Muscle of arm (tissue), 12 donors: ENCODE results near the gene SUCLG2. TPM values are rescaled to one million over a fixed set of nuclear protein-coding genes. Genes with fewer than 3 reads are reported as not detected.

Experiments used
- DNase-seq: peaks from one replicate; pipeline ENCODE4 v3.0.0-alpha.2; 2013
- polyA plus RNA-seq, 12 donors: library from polyadenylated mRNA; unstranded; fragments of 120-200 nt; gene quantifications; one replicate each; pipeline ENCODE4 v1.2.1, GENCODE V29; 2013; ENCODE audit not compliant: insufficient read length in 12 of 12

SUCLG2 gene
- polyA plus RNA-seq, 12 donors: 31.4 to 45.8 (median 36.3) TPM; not detected in 1

DNA sequence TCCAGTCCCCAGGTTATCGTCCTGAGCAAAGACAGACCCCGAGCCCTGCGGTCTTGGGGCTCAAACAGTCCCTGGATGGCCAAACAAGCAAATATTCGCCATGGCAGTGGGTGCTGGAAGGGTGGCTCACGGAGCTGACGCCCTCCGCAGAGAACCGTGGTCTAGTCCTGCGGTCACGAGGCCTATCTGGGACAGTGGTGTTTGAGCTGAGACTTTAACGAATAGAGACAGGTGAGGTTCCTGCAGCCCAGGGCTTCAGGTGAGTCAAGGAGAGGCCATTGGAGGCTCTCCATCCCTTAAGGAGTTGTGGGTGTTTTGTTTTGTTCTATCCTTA is 399 bp upstream of the SUCLG2 start:
- DNase-seq: no peak

DNA sequence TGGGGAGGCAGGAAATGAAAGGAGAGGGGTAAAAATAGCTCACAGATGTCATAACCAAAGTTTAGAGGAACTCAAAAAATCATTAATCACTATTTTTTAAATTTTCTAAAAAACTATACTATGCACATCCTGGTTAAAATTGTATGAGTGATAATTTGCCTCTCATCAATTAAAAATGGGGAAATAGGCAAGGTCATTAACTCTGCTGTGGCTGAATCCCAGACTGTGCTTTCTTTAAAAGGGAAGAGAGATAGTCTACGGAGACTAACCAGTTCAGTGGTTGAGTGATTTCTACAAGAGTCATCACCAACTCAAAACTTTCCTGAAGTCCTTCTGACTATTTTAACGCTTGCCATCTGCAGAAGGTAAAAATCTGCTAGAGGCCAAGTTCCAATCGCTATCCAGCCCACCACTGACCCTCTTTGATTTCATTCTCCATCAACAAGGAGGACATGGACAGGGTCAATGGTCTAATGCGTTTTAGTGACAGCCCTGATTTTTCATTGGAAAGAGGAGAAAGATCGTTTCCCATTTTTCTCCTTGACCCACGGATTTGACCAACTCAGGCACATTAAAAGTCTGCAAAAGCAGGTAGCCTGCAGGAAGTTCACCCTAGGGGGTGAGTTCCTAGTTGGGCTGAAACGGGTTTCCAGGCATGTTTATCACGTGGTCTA is 850 bp downstream of the SUCLG2 start:
- no peak for DNase-seq

DNA sequence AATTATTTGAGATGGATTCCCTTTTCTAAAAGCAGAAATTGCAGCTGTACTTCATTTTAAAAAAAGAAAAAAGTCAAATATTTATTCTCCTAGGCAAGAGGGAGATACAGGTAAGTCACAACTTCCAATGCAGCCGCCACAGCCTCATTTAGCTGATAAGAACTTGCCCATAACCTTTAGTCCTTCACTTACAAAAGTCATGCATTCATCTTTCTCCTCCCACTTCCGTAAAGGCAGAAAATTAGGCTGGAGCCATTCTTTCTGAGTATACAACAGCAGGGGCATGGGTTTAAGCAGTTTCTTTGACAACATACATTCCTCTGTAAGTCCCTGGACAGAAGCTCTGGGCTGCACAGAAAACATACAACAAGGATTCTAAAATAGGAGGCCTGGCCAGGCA is 4.3 kb downstream of the SUCLG2 start:
- no peak for DNase-seq

DNA sequence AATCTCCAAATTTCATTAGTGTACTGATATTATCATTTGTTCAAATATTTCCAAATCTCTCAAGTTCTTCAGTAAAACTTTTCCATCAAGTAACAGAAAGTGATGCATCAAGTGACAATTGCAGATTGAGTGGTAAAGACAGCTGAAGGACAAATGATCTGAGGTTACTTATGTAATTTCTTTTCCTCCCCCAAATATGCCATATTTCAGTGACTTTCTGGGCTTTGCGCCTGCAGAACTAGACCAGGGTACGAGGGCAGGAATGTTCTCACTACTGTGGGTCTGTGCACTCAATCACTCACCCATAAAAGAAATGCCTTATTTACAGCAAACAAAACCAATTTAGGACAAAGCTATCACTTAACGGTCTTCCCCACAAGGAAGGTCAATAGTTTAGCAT is 4.7 kb downstream of the SUCLG2 start:
- no peak for DNase-seq

DNA sequence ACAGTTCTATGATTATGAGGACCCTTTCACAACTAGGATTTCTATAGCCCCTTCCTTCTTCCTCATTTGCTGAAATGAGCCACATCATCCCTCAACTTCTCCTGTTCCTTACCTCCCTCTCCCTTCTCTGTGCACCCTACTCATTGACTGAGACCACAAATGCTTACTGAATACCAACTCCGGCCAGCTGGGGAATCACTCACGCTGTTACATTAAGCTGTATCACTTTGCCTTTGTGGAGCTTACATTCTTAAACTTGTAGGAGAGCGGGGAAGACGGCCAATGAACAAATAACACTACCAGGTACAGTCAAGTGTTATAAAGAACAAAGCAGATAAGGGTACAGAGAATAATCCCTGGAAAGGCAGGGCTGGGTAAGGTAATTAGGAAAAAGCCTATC is 5.7 kb downstream of the SUCLG2 start:
- no peak for DNase-seq

DNA sequence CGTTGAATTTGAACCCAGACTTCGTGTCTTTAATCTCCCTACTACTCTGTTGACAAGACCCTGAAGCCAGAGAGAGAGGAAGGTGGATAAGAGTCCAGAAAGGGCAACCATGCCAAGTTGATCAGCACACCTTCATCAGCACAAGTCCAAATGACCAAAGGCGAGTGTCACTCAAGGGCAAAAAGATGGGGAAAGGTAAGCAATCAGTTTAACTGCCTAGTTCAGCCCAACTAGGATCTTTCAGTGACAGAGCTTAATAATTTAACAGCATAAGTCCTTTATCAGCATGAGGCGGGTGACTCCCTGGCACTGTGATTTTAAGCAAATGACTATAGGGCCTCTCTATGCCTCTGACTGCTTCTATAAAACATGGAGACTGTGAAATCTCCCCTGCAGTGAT is 6.2 kb downstream of the SUCLG2 start:
- DNase-seq: no peak

DNA sequence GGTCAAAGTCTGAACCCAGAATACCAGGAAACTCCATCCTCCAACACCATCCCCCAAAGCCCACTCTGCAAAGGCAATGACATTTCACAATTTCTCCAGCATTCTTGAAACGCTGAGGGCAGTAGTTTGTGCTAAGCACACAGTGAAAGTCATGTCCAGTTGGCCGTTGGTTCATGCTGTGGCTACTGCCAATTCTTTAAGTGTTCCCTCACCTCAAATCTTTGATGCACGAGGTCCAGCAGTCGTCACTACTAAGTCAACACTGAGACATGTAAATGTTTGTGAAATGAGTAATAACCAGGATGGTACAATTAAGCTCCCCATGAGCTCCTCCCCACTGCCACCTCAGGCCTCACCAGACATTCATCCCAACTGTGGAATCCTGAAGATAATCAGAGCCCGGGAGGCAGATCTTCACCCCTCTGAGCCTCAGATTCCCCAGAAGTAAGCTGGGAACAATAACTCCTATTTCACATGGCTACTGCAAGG is 7.0 kb downstream of the SUCLG2 start:
- no peak for DNase-seq

DNA sequence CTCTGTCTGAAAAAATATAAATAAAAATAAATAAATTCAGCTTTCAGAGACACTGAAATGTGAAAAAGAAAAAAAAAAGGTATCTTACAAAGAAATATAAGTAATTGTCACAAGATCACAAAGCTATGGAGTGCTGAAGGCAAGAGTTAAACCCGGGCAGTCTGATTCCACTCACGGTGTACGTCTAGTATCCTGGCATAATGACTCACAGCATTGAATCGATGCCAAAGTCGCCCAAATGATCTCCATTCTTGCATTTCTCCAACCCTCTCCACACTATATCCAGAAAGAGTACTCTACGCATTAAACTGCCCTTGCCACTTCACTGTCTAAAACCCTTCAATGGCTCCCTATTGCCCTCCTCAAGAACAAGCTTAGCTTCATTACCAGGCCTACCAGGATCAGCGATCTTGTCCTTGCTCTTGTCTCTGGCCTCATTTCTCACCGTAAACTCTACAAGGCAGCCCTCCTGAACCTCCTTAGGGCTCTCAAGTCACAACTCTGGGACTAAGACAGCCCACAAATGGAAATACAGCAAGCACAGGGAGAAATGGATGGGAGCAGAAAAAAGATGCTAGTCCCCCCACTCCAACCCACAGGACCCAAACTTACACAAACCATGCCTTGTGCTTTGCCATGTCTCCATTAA is 7.7 kb downstream of the SUCLG2 start:
- DNase-seq: no peak

DNA sequence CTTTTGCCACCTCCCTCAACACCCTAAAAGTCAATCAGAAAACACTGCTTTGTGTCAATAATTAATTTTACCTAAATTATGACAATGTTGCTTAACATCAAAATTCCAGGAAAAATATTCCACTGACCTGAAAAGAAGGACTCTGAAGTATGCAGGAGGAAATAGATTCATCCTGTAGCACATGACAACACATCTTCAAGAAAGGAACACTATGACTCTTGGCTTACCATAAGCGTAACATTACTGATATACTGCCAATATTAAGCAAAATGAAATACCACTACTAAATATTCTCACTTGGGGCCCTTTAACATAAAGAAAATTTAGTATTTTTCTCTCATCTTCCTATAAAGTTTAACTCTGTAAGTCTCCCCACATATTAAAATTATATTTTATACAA is 9.6 kb downstream of the SUCLG2 start:
- no peak for DNase-seq

DNA sequence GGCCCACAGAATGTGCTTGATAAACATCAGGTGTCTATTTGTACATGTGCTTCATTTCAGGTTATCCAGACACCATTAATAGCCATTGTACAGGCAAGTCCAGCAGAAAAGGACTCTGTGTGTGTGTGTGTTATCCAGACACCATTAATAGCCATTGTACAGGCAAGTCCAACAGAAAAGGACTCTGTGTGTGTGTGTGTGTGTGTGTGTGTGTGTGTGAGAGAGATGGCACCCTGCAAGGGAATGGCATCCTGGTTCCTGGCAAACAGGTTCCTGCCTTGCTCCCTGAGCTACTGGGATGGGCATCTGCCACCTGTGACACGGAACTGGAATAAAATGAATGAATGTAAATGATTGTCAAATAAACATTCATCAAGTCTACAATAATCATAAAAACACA is 11.7 kb downstream of the SUCLG2 start:
- DNase-seq: no peak

DNA sequence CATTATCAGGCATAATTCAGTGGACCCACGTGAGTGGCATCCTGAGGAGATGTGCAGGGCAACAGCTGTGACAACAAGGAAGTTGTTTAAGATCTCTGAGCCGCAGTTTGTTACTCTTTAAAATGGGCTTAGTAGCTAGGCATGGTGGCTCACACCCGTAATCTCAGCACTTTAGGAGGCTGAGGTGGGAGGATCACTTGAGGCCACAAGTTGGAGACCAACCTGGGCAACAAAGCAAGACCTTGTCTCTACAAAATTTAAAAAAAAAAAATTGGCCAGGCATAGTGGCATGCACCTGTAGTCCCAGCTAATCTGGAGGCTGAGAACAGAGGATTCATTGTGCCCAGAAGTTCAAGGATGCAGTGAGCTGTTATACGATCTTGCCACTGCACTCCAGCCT is 12.2 kb downstream of the SUCLG2 start:
- no peak for DNase-seq

DNA sequence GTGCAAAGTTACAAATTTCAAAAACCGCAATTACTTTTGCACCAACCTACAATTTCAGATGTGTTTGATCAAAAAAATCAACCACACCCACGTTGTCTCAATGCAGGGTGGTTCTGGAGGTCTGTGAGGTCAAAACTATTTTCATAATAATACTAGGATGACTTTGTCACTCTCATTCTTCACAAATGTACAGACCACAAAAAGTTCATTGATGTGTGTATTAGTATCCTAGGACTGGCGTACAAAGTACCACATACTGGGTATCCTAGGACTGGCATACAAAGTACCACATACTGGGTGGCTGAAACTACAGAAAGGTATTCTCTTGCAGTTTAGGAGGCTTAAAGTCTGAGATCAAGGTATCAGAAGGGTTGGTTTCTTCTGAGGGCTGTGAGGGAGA is 13.0 kb downstream of the SUCLG2 start:
- DNase-seq: no peak

DNA sequence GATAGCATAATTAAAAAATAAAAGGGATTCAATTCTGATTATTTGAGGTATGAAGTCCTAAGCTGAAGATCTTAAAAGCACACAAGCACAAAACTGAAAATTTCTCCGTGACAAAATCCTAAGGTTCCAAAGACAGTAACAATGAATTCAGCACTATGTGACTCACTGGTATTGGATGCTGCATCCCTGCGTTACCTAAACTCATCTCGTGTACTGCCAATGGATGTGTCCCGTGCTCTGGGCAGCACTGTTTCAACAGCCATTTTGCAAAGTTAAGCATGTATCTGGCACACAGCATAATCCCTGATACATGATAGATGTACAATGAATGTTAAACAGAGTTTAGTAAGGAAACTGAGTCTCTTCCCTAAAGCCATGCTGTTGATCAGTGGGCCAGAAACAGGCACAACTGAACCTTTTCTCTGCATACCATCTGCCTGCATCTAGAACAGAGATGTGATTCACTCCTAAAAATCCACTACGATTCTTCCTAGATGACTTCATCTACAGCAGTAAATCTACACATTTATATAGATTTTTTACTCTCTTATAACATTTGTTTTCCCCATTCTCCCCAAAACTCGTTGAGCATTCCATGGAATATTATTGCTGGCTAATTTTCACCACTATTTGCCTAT is 14.3 kb downstream of the SUCLG2 start:
- no peak for DNase-seq

DNA sequence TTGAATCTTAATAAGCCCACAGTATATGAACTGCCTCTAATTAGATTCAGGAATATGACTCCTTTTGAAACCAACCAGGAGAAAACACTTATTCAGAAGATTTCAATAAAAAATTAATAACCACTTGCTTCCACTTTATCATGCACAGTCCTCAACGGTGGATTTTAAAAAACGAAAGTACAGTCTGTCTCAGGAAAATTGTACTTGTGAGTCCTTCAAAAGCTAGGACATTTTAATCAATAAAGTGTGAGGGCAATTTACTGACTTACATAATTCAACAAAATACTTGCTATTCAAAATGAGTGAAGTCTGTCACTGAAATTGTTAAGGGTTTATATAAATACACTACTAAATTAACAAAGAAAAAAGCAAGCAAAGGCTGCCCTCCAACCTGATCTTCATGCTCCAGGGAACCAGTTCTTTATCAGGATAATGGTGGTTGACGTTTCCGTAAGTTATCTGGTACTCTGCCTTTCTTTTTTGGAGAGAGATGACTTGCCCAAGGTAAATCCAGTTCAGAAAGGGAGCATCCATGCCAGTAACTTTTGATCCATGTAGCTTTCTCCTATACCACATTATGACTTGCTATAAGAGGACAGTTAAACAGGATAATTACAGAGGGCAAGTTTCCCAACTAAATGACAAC is 17.0 kb downstream of the SUCLG2 start:
- DNase-seq: no peak

DNA sequence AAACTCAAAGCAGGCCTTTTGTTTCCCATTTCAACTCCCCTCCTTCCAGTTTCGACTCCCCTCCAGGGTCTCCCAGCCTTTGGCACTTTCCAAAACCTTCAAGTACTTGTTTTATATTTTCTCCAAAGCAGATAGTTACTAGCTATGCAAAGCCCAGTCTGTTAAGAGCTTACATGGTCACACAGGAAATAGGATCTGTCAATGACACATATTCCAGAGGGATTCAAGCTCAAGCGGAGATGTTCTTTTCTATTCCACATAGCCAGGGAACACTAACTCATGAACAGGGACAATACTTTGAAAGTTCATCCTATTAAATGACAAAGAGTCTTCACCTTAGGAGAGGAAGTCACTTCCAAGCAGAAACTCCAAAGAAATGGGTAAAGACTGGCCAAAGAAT is 18.6 kb downstream of the SUCLG2 start:
- DNase-seq: no peak

DNA sequence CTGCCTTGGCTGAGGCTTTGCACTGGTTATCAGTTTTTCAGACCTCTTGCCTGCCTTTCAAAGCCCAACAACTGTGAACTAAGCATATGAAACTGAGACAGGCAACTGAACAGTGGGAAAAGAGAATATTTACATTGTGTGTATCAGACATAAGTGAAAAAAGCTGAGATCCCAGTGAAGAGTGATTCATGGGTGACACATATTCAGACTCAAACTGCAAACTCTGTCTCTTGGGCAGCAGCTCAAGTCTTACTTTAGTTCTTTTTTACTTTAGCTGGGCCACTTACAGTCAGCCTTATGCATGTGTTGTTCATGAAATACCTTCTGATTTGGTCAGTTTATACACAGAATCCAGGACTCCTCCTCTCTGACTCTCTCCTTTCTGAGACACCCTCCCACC is 19.2 kb downstream of the SUCLG2 start:
- no peak for DNase-seq

DNA sequence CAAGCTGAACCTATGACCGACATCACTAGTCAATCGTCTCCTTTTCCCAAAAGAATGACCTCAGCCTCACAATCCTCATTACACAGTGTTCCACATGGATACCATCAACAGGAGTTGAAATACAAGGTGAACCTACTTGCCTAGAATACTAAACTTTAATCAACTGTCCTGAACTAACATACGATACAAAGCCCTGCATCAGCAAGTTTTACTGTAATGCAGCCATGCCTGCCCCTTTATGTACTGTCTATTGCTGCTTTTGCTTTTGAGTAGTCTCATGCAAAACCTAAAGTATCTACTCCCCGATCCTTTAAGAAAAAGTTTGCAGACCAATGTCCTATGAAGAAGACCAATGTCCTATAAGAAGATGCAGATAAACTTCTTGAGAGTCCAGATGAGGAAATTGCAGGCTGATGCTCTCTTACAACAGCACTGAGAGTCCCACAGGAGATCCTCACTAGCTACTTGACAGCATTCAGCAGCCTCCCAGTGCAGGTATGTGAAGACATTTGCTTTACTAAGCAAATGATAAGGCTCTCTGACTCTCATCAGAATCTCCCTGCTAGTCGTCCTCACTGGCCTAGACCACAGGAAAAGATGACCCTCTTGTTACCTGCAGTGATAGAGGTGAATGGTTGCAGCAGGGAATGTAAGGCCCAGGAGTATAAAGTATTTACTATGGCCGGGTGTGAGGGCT is 23.6 kb downstream of the SUCLG2 start:
- DNase-seq: no peak

DNA sequence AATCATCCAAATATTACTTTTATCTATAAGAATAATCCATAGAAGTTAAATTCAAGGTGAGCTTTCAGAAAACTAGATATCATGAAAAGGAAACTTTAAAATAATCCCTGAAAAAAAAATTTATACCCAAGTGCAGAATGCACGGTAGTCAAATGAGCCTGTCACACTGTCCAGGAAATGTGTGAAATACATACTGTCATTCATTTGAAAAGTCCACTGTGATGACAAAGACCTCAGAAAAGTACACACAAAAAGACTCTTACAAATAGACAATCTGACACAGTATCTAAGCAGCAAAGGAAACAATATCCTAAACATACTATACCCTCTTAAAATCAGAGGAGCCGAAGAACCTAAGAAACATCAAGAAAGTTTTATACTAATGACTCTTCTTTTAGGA is 29.7 kb downstream of the SUCLG2 start:
- no peak for DNase-seq

DNA sequence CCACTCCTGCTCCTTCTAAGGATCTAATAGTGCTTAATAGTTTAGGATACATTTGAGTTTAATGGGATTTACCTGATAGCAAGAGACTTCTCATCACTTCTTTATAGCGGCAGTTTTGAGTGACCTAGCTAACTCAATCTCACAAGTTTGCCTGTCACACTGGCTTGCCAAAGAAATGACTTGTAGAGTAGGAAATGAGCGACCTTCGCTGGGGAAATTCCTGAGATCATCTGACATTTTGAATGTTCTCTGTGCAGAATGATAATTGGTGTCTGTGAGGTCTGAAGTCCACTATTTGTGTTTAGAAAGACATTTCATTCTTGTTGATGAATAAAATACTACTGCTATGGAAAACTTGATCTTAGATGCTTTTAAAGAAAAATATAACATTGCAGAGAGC is 30.3 kb downstream of the SUCLG2 start:
- no peak for DNase-seq

DNA sequence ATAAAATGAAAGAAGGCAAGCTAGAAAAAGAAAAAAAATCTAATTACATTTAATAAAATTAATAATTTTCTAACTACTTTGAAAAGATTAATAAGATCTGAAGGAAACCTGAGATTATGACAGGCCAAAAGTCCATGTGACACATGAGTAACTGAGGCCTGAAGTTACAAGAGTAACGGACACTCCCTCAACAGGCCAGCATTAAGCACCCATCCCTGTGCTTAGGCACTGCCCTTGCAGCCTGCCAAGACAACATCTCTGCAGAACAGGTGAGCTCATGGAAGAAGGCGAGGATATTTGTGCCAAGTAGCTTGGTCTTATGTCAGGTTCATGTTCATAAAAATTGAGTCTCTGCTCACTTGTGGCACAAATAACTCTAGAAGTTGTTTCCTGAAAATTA is 31.8 kb downstream of the SUCLG2 start:
- no peak for DNase-seq

DNA sequence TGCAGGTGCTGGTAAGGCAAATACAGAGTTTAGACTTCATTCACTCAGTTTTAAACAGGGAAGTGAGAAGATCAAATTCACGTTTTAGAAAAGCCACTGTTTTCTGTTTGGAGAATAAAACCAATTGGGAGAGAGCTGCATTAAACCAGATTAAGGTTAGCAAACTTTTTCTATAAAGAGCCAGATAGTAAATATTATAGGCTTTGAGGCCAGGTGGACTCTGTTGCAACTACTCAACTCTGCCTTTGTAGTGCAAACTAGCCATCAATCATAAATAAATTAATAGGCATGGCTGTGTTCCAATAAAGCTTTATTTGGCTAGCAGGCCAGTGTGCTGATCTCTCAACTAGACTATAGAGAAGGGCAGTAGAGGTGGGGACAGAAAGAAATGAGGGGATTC is 33.5 kb downstream of the SUCLG2 start:
- DNase-seq: no peak

DNA sequence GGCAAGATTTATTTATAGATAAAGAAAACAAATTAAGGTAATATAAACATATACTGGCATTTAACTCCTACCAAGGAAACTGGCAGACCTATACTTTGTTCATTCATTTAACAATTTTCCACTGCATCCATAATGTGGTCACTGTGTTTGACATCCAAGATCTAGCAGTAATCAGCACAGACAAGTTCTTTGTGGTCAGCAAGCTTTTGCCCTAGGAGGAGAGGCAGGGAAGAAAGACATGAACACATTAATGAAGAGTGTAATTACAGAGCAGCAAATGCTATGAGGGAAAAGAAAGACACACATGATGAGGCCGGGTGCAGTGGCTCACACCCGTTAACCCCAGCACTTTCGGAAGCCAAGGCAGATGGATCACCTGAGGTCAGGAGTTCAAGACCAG is 34.4 kb downstream of the SUCLG2 start:
- DNase-seq: no peak
